Activated T-helper 1 cell treated with anti-CD3 and anti-CD28 coated beads, Interleukin-12 subunit alpha, Interleukin-12 subunit beta, Interleukin-2, Interleukin-4 antibody, amounts not matched to agents 30 ng/mL and 10 ng/mL and 1 ng/mL, durations not matched to agents 14 hours and 24 hours and 36 hours (primary cell): ENCODE results near the gene NINJ1. TPM values are rescaled to one million over a fixed set of nuclear protein-coding genes. Genes with fewer than 3 reads are reported as not detected.
"Not testable (repeated sequence)": the region's sequence is repeated elsewhere in the genome, so short reads cannot be mapped to it uniquely, and the experiment has no call there.

Experiments
- DNase-seq: peaks from one replicate; pipeline ENCODE4 v3.0.0; 2021; ENCODE audit warnings: low spot score
- H3K27ac Mint-ChIP-seq: one replicate; pipeline ENCODE4 v1.8.0; 2021; ENCODE audit warnings: mild to moderate bottlenecking, mixed read lengths
- H3K27me3 Mint-ChIP-seq: one replicate; pipeline ENCODE4 v1.8.0; 2022; ENCODE audit warnings: mild to moderate bottlenecking, moderate library complexity, mixed read lengths; ENCODE audit not compliant: insufficient read depth
- H3K36me3 Mint-ChIP-seq: one replicate; pipeline ENCODE4 v1.8.0; 2021; ENCODE audit warnings: low read depth, mixed read lengths
- H3K4me1 Mint-ChIP-seq: one replicate; pipeline ENCODE4 v1.8.0; 2021; ENCODE audit warnings: low read depth, mixed read lengths
- H3K4me3 Mint-ChIP-seq: one replicate; pipeline ENCODE4 v1.8.0; 2021; ENCODE audit warnings: mild to moderate bottlenecking, moderate library complexity, mixed read lengths
- H3K9me3 Mint-ChIP-seq: one replicate; pipeline ENCODE4 v1.8.0; 2021; ENCODE audit warnings: mixed read lengths
- intact Hi-C: fragments of 100-400 bp; cut with micrococcal nuclease; formaldehyde crosslinking; loops from one replicate; pipeline ENCODE4 v1.15.1; 2024
- total RNA-seq: library from RNA; stranded (reverse); gene quantifications from 2 replicates; pipeline ENCODE4 v1.2.3, GENCODE V29; 2022

The NINJ1 gene
- total RNA-seq, 1 donor from 2014 or later, result 94.2 TPM

GRCh38 chr9:93111001-93111370 is 23.1 kb downstream of the NINJ1 start:
- H3K36me3 Mint-ChIP-seq, result peaks cover 7% of the 10 kb centered on the region
- DNase-seq, result no peak
- H3K27me3 Mint-ChIP-seq, result no peaks in the 10 kb centered on the region

DNA sequence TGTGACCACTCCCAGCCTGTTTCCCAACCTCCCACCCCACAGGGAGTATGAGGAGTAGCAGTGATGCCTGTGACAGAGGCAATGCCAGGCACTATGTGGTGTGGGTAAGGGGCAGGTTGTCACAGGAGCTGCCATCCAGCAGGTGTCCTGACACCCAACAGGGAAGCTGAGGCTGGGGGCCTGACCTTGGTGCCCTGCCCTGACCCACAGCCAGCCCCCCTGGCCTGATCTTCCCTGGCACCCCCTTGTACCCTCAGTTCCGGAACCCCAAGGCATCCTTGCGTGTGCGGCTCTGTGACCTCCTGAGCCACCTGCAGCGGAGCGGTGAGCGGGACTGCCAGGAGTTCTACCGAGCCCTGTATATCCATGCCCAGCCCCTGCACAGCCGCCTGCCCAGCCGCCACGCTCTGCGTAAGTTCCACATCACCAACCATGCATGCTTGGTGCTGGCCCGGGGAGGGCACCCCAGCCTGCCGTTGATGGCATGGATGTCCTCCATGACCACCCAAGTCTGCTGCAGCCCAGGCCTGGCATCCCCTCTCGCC is 23.7 kb downstream of the NINJ1 start:
- no peaks in the 10 kb centered on the region for H3K27me3 Mint-ChIP-seq
- DNase-seq, result no peak
- H3K36me3 Mint-ChIP-seq, result peaks cover 11% of the 10 kb centered on the region
- H3K9me3 Mint-ChIP-seq, result peaks cover 5% of the 10 kb centered on the region
- intact Hi-C loops, result no loop called here
- H3K27ac Mint-ChIP-seq, result no peak overlapping the region
- H3K4me1 Mint-ChIP-seq, result peaks cover 42% of the 10 kb centered on the region
- H3K4me3 Mint-ChIP-seq, result no peak overlapping the region

More at GRCh38 chr9:93111001-93111370, 23.1 kb downstream of the NINJ1 start:
- Mint-ChIP-seq H3K9me3 (no peaks in the 10 kb centered on the region), H3K27ac (no peak overlapping the region), H3K4me1 (peaks cover 36% of the 10 kb centered on the region), H3K4me3 (no peak overlapping the region)
- intact Hi-C loops, result no loop called here

GRCh38 chr9:93108291-93109041 is 25.6 kb downstream of the NINJ1 start:
- Mint-ChIP-seq H3K9me3 (peaks cover 20% of the 10 kb centered on the region), H3K27ac (peak overlapping the region; percentile 75), H3K4me3 (peak overlapping the region; percentile 58), H3K4me1 (peaks cover 53% of the 10 kb centered on the region), H3K27me3 (no peaks in the 10 kb centered on the region), H3K36me3 (peaks cover 26% of the 10 kb centered on the region)
- peak; percentile 52 for DNase-seq
- intact Hi-C loops, result loop anchor here (1.0 kb wide), 6 partner anchors 10 to 194 kb away; partner anchors contain the start of gene NINJ1

DNA sequence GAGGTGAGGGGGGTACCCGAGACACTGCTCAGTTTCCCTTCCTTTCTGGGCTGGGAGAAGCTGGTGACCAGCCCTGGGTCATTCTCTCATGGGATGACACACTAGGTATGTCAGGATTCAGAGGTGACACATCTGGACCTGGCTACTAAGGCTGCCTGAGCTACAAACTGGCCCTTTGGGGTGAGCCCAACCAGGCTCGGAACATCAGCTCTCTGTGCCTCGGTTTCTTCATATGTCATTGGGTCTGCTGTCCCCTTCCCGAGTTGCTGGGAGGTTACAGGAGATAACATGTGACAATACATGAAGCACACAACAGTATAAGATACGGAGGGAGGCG is 26.3 kb downstream of the NINJ1 start:
- Mint-ChIP-seq H3K27ac (peak overlapping the region; percentile 75), H3K36me3 (peaks cover 30% of the 10 kb centered on the region), H3K4me1 (peaks cover 60% of the 10 kb centered on the region), H3K27me3 (no peaks in the 10 kb centered on the region), H3K9me3 (peaks cover 21% of the 10 kb centered on the region), H3K4me3 (peak overlapping the region; percentile 58)
- intact Hi-C loops, result loop anchor here (1.0 kb wide), 4 partner anchors 9 to 49 kb away; partner anchors contain the start of gene NINJ1
- DNase-seq, result no peak

DNA sequence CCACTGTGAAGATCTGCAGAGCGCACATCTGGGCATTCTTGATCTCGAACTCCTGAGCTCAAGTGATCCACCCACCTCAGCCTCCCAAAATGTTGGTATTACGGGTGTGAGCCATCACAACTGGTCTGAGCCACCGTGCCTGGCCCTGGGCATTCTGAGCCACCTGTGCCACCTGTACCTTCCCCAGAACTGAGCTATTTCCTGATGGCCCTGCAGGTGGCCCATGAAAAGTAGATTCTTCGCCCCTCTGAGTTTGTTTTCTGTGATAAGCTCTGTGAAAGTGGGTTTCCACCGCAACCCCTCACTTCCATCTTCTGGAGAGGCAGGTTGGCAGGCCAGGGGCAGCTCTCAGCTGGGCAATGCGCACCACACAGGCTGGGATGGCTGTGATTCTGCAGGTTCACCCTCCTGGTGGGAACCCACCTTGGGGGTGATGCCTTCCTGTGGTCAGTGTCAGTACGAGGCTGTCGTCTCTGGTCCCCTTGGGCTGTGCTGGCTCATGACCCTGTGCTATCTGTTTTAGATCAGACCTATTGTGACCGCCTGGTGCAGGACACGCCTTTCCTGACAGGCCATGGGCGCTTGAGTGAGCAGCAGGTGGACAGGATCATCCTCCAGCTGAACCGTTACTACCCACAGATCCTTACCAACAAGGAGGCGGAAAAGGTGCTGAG is 26.8 kb downstream of the NINJ1 start:
- H3K4me1 Mint-ChIP-seq, result peaks cover 65% of the 10 kb centered on the region
- intact Hi-C loops, result no loop called here
- H3K36me3 Mint-ChIP-seq, result peaks cover 30% of the 10 kb centered on the region
- H3K9me3 Mint-ChIP-seq, result peaks cover 21% of the 10 kb centered on the region
- H3K27ac Mint-ChIP-seq, result peak overlapping the region; percentile 75
- no peaks in the 10 kb centered on the region for H3K27me3 Mint-ChIP-seq
- no peak for DNase-seq
- H3K4me3 Mint-ChIP-seq, result no peak overlapping the region

DNA sequence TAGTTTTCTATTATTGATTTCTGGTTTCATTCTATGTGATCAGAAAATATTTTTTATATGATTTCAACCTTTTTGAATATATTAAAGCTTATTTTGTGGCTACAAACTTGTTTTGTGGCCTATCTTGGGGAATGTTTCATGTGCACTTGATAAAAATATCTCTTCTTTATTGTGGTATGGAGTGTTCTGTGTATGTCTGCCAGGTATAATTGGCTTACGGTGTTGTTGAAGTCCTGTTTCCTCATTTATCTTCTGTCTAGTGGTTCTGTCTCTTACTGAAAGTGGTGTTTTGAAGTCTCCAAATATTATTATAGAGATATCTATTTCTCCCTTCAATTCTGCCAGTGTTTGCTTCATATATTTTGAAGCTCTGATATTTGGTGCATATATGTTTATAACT is 28.4 kb downstream of the NINJ1 start:
- DNase-seq, result no peak
- H3K4me3 Mint-ChIP-seq, result no peak overlapping the region
- peaks cover 33% of the 10 kb centered on the region for H3K36me3 Mint-ChIP-seq
- intact Hi-C loops, result no loop called here
- H3K27me3 Mint-ChIP-seq, result no peaks in the 10 kb centered on the region
- H3K9me3 Mint-ChIP-seq, result peaks cover 23% of the 10 kb centered on the region
- peak overlapping the region; percentile 42 for H3K27ac Mint-ChIP-seq
- peaks cover 69% of the 10 kb centered on the region for H3K4me1 Mint-ChIP-seq

DNA sequence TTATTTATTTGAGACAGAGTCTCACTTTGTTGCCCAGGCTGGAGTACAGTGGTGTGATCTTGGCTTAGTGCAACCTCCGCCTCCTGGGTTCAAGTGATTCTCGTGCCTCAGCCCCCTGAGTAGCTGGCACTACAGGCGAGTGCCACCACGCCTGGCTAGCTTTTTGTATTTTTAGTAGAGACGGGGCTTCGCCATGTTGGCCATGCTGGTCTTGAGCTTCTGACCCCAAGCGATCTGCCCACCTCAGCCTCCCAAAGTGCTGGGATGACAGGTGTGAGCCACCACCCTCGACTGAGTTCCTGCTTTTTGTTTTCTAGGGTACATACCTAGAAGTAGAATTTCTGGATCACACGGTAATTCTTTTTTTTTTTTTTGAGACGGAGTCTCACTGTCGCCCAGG is 33.0 kb downstream of the NINJ1 start:
- H3K4me3 Mint-ChIP-seq, intact Hi-C loops, DNase-seq, H3K27me3 Mint-ChIP-seq, H3K27ac Mint-ChIP-seq: not testable (repeated sequence)
- H3K4me1 Mint-ChIP-seq, result peaks cover 63% of the 10 kb centered on the region
- peaks cover 26% of the 10 kb centered on the region for H3K9me3 Mint-ChIP-seq
- peaks cover 33% of the 10 kb centered on the region for H3K36me3 Mint-ChIP-seq

GRCh38 chr9:93100276-93100636 is 33.8 kb downstream of the NINJ1 start:
- Mint-ChIP-seq H3K4me3 (peak overlapping the region; percentile 11), H3K4me1 (peaks cover 55% of the 10 kb centered on the region), H3K27me3 (no peaks in the 10 kb centered on the region), H3K9me3 (peaks cover 21% of the 10 kb centered on the region), H3K27ac (peak overlapping the region; percentile 9), H3K36me3 (peaks cover 30% of the 10 kb centered on the region)
- intact Hi-C loops, result no loop called here
- no peak for DNase-seq

DNA sequence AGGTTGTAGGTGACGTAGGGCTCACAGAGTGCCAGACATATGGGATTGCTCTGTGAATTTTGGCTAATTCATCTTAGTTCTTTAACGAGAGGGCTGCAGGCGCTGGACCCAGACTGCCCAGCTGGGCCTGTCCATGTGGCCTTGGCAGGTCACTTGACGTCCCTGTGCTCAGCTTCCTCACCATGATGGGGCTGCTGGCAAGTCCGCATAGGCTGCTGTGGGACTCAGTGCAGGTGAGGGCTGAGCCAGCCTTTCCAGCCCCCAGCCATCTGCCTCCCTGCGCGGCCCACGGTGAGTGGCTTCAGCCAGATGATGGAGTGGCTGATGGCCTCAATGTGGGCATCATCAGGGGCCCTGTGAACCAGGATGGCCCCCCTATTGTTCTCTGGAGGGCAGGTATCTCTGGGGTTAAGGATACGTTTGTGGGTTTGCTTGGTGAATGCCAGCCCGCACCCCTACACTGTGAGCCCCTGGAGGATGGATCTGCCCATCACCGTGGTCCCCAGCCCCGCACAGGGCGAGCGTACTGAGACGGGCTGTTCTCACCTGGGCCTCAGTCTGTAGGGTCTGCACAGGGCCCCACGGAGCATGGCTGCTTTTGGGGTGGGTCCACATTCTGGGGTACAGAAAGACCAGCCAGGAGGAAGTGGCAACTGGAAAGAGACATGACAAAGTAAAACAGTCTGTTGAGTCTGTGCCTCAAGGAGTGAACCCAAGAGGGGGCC is 34.3 kb downstream of the NINJ1 start:
- Mint-ChIP-seq H3K36me3 (peaks cover 25% of the 10 kb centered on the region), H3K4me1 (peaks cover 56% of the 10 kb centered on the region), H3K9me3 (peaks cover 16% of the 10 kb centered on the region), H3K4me3 (peak overlapping the region; percentile 59), H3K27ac (no peak overlapping the region), H3K27me3 (no peaks in the 10 kb centered on the region)
- intact Hi-C loops, result loop anchor here (5.0 to 10.0 kb wide), 4 partner anchors 48 to 425 kb away; partner anchors contain the start of genes IPPK and ZNF484
- DNase-seq, result no peak

DNA sequence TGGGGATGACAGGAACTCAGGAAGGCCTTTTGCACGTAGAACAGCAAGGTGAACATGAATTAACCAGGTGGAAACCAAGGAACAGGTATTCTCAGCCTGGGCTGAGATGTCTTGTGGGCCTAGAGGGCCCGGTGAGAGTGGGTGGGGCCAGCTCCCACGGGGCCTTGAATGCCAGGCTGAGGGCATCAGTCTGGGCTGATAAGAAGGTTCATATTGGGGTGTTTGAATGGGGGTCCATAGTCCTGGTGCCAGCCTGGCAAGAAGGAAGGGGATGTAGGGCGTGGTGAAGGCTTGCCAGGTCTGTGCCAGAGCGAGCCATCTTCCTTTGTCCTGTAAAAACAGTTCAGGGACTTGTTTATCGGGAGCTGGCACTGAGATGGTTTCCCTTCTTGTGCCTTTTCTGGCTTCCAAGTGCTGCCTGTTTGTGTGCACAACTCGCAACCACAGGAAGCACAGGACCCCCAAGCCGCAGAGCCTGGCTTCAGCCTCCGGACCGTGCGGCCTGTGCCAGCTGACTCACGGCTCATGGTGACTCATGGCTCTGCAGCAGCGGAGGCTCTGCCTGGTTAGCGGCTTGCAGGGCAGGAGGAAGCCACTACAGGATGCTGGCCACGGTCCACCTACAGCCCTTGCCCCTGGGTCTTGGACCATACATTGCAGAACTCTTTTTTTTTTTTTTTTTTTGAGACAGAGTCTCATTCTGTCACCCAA is 35.7 kb downstream of the NINJ1 start:
- intact Hi-C loops, result loop anchor here (1.0 to 10.0 kb wide), 5 partner anchors 10 to 424 kb away; partner anchors contain the start of genes IPPK and ZNF484
- Mint-ChIP-seq H3K4me3 (peak overlapping the region; percentile 91), H3K9me3 (peaks cover 6% of the 10 kb centered on the region), H3K36me3 (peaks cover 14% of the 10 kb centered on the region), H3K4me1 (peaks cover 62% of the 10 kb centered on the region), H3K27ac (peak overlapping the region; percentile 87), H3K27me3 (no peaks in the 10 kb centered on the region)
- DNase-seq, result peak; percentile 56

DNA sequence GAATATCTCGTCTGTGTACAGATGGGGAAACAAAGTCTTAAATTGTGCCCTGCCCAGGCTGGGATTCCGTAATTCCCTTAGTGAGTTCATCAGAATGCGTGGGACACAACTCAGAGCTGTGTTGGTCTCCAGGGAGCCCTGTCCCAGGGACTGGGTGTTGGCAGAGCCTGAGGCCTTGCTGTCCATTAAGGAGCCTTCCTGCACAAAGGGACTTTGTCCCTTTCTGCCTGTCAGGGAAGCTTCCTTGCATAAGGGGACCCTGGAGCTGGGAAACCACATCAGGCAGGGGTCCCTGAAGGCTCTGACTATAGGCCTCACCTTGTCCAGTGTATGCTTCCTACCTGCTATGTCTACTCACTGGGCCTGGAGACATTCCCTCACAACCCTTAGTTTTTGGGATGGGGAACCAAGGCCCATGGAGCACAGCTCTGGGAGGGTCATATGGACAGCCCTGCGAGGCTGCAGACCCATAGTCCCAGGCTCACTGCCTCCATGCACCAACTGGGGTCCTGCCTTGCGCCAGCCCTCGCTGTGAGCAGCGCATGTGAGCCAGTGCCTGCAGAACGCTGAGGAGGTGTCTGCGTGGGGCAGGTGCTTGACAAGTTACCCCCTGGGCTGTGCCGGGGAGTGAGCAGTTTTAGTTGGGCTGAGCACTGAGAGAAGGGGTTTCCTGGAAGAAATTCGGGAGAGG is 36.4 kb downstream of the NINJ1 start:
- H3K36me3 Mint-ChIP-seq, result peaks cover 10% of the 10 kb centered on the region
- H3K4me3 Mint-ChIP-seq, result peak overlapping the region; percentile 91
- H3K27me3 Mint-ChIP-seq, result no peaks in the 10 kb centered on the region
- intact Hi-C loops, result loop anchor here (1.0 to 10.0 kb wide), 6 partner anchors 11 to 423 kb away; partner anchors contain the start of genes BICD2, IPPK and ZNF484
- H3K9me3 Mint-ChIP-seq, result peaks cover 5% of the 10 kb centered on the region
- peaks cover 62% of the 10 kb centered on the region for H3K4me1 Mint-ChIP-seq
- peak overlapping the region; percentile 87 for H3K27ac Mint-ChIP-seq
- DNase-seq, result no peak
